ENCODE results near the gene TIA1.

Gene TIA1

DNA sequence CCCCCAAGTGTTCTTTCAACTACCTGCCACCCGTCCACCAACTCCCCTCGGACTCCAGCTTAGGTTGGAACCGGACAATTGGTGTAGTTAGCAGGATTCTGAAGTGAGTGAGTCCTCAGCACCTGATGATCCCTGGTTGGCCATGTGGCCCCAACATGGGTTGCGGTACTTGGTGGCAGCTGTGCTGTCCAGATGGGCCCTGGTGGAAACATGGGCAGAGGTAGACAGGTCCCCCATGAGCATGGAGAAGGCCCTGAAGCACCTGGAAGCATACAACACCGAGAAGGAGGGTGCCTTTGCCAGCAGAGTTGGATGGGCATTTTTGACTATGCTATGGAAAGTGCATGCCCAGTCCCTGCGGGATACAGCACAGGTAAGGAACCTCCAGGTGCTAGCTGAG, 46.6 kb downstream of the TIA1 start:
- TF ChIP-seq CTCF (IDR thresholded peaks at IDR 0.05; ENCODE audit: insufficient read depth, low read length, poor library complexity, severe bottlenecking) (no peak), EZH2phosphoT487 (conservative IDR thresholded peaks at IDR 0.05; ENCODE audit: low read length) (no peak)
- H3K36me3 ChIP-seq (ENCODE audit: low read length), result no peaks in the 10 kb centered on the region
- H2AFZ ChIP-seq (ENCODE audit: low read depth, low read length, severe bottlenecking), result no peak overlapping the region
- no peaks in the 10 kb centered on the region for H3K9me2 ChIP-seq (replicated peaks; ENCODE audit: insufficient read depth, low read length)
- H3K9ac ChIP-seq (ENCODE audit: low read length), result no peak overlapping the region
- no peak overlapping the region for H3K4me3 ChIP-seq (ENCODE audit: insufficient read depth, low read length, poor library complexity, severe bottlenecking)
- no peaks in the 10 kb centered on the region for H3K27me3 ChIP-seq (ENCODE audit: low read length)
- H3K9me3 ChIP-seq (ENCODE audit: insufficient read depth, low read length), result no peaks in the 10 kb centered on the region
- H4K20me1 ChIP-seq (ENCODE audit: low read depth, low read length), result no peaks in the 10 kb centered on the region
- no peak overlapping the region for H3K27ac ChIP-seq (ENCODE audit: low read depth, low read length)
- no peak overlapping the region for H3K4me2 ChIP-seq (ENCODE audit: low read depth, low read length, poor library complexity, severe bottlenecking)
- no peaks in the 10 kb centered on the region for H3K79me2 ChIP-seq (ENCODE audit: insufficient read depth, low read length)
- 0 out of 2 replicates have a peak, but pooled peaks cover 5% of the 10 kb centered on the region for H3F3A ChIP-seq (ENCODE audit: insufficient read depth)

GRCh38 chr2:70201225-70201768, 47.1 kb downstream of the TIA1 start:
- no peaks in the 10 kb centered on the region for H3K36me3 ChIP-seq (ENCODE audit: low read length)
- no peaks in the 10 kb centered on the region for H3K79me2 ChIP-seq (ENCODE audit: insufficient read depth, low read length)
- no peak overlapping the region for H3K4me2 ChIP-seq (ENCODE audit: low read depth, low read length, poor library complexity, severe bottlenecking)
- H3K4me3 ChIP-seq (ENCODE audit: insufficient read depth, low read length, poor library complexity, severe bottlenecking), result no peak overlapping the region
- TF ChIP-seq EZH2phosphoT487 (conservative IDR thresholded peaks at IDR 0.05; ENCODE audit: low read length), result no peak
- no peak for TF ChIP-seq CTCF (IDR thresholded peaks at IDR 0.05; ENCODE audit: insufficient read depth, low read length, poor library complexity, severe bottlenecking)
- no peak overlapping the region for H3K27ac ChIP-seq (ENCODE audit: low read depth, low read length)
- no peaks in the 10 kb centered on the region for H3K27me3 ChIP-seq (ENCODE audit: low read length)
- no peak overlapping the region for H3K9ac ChIP-seq (ENCODE audit: low read length)
- H3K9me2 ChIP-seq (replicated peaks; ENCODE audit: insufficient read depth, low read length), result no peaks in the 10 kb centered on the region
- 0 out of 2 replicates have a peak, but pooled peaks cover 5% of the 10 kb centered on the region for H3F3A ChIP-seq (ENCODE audit: insufficient read depth)
- H2AFZ ChIP-seq (ENCODE audit: low read depth, low read length, severe bottlenecking), result no peak overlapping the region
- no peaks in the 10 kb centered on the region for H3K9me3 ChIP-seq (ENCODE audit: insufficient read depth, low read length)
- H4K20me1 ChIP-seq (ENCODE audit: low read depth, low read length), result no peaks in the 10 kb centered on the region

DNA sequence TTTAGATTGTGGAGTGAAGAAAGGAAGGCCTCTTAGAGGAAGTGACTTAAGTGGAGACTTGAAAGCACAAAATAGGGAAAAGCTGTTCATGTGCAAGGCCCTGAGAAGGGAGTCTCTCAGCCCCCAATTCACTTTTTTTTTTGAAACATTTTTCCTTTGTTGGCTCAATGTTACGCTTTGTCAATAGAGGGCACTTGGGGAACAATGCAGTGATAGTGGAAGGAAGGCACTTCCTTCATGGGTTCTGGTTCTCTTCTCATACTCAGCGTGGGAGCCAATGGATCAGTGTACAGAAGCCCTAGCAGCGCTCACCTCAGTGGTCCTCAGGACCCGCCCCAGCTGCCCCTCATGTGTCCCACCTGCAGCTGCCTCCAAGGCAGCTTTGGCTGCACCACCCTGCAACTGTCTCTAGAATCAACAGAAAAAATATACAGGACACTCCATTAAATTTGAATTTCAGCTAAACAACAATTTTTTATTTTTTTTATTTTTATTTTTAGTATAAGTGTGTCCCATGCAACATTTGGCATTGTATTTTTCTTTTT, 49.0 kb downstream of the TIA1 start:
- no peaks in the 10 kb centered on the region for H3K36me3 ChIP-seq (ENCODE audit: low read length)
- H2AFZ ChIP-seq (ENCODE audit: low read depth, low read length, severe bottlenecking), result no peak overlapping the region

More for the DNA sequence above, 49.0 kb downstream of the TIA1 start:
- Histone ChIP-seq H3K9me3 (ENCODE audit: insufficient read depth, low read length) (no peaks in the 10 kb centered on the region), H3K27ac (ENCODE audit: low read depth, low read length) (no peak overlapping the region), H3F3A (ENCODE audit: insufficient read depth) (0 out of 2 replicates have a peak, but pooled peaks cover 4% of the 10 kb centered on the region), H3K27me3 (ENCODE audit: low read length) (no peaks in the 10 kb centered on the region), H3K9ac (ENCODE audit: low read length) (no peak overlapping the region), H4K20me1 (ENCODE audit: low read depth, low read length) (no peaks in the 10 kb centered on the region), H3K4me3 (ENCODE audit: insufficient read depth, low read length, poor library complexity, severe bottlenecking) (no peak overlapping the region), H3K9me2 (replicated peaks; ENCODE audit: insufficient read depth, low read length) (no peaks in the 10 kb centered on the region), H3K4me2 (ENCODE audit: low read depth, low read length, poor library complexity, severe bottlenecking) (no peak overlapping the region), H3K79me2 (ENCODE audit: insufficient read depth, low read length) (no peaks in the 10 kb centered on the region)
- no peak for TF ChIP-seq EZH2phosphoT487 (conservative IDR thresholded peaks at IDR 0.05; ENCODE audit: low read length)
- TF ChIP-seq CTCF (IDR thresholded peaks at IDR 0.05; ENCODE audit: insufficient read depth, low read length, poor library complexity, severe bottlenecking), result no peak
